ENCODE measurements around the gene GCLC.
"Not testable (repeated sequence)": the region's sequence is repeated elsewhere in the genome, so short reads cannot be mapped to it uniquely, and the experiment has no call there.

The GCLC gene

GRCh38 chr6:53556986-53557715 is 12.2 kb upstream of the GCLC start:
- DNase-seq: no peak

DNA sequence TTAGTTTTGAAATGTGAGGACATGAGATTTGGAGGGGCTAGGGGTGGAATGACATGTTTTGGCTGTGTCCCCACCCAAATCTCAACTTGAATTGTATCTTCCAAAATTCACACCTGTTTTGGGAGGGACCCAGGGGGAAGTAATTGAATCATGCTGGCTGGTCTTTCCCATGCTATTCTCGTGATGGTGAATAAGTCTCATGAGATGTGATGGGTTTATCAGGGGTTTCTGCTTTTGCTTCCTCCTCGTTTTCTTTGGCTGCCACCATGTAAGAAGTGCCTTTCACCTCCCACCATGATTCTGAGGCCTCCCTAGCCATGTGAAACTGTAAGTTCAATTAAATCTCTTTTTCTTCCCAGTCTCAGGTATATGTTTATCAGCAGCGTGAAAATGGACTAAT is 8.7 kb upstream of the GCLC start:
- not testable (repeated sequence) for DNase-seq

DNA sequence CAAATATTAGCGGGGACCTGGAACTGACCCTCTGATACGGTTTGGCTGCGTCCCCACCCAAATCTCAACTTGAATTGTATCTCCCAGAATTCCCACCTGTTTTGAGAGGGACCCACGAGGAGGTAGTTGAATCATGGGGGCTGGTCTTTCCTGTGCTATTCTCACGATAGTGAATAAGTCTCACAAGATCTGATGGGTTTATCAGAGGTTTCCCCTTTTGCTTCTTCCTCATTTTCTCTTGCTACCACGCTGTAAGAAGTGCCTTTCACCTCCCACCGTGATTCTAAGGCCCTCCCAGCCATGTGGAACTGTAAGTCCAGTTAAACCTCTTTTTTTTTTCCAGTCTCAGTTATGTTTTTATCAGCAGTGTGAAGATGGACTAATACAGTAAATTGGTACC is 6.8 kb upstream of the GCLC start:
- not testable (repeated sequence) for DNase-seq

GRCh38 chr6:53547811-53548496 is 3.1 kb upstream of the GCLC start:
- DNase-seq: peak; percentile 93

- no peak for DNase-seq
Measured at GRCh38 chr6:53547166-53547810, 2.4 kb upstream of the GCLC start.

- DNase-seq: no peak
Measured at GRCh38 chr6:53546281-53546680, 1.4 kb upstream of the GCLC start.

- no peak for DNase-seq
Measured at GRCh38 chr6:53544217-53544469, 758 bp downstream of the GCLC start.

DNA sequence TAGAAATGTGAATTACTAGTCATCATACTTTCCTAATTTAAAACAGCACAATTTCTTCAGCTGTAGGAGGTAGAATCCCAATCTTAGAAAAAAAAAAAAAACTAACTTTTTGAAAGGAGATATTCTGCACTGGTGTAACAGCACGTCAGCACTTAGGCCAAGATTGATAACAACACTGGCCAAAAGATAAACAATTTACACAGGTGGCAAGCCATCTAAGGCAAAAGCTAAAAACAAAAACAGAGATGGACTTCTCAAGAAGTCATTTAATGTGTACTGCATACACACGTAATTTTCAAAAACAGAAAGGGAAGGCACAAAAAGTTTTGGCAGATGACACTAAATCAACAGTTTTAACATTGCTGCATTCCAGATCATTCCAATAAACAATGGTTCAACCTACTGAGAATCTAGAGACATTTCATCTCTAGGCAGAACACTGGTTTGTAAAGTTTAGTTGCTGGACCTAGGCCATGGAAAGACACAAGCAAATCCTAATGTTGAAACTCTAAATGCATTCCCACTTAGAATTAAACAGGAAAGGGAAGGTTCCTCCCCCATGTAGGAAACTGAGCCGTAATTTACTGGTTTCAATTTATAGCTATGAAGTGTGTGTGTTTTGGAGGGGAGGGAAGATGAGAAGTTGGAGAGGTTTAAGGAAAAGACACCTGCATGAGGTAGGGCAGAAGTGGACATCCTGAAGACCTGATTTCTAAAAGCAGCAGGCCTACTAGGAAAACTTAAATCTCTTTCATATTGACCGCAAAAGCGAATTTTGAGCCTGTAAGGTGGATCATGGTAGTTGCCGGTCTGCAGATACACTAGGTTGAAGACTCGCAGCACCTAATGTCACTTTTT is 1.3 kb downstream of the GCLC start:
- DNase-seq: no peak

DNA sequence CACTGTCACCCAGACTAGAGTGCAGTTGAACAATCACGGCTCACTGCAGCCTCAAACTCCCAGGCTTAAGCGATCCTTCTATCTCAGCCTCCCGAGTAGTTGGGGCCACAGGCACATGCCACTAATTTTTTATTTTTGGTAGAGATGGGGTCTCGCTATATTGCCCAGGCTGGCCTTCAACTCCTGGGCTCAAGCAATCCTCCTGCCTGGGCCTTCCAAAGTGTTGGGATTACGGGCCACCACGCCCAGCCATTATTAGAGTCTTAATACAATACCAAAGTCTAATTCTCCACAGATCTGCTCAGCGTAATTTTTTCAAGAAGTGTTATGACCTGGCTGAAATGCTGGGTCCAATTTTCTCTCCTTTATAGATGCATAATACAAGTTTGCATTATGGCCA is 3.0 kb downstream of the GCLC start:
- DNase-seq: no peak

GRCh38 chr6:53540129-53540692 is 4.7 kb downstream of the GCLC start:
- no peak for DNase-seq

GRCh38 chr6:53539561-53539960 is 5.3 kb downstream of the GCLC start:
- no peak for DNase-seq

DNA sequence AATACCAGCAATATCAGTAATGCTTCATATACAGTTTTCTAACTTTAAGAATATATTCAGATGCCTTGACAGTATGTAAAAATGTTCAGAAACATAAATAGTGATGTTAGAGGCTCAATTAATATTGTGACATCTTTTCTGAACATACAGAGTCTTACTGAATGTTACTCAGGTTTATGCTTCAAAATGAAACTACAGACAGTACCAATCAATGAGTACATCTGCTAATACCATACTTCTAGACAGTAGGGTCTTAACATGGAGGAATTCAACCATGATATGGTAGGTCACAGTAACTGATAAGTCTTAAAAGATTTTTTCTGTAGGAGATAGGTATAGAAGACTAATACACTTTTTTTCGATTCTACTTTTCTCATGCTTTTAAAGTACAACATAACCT is 8.3 kb downstream of the GCLC start:
- no peak for DNase-seq

DNA sequence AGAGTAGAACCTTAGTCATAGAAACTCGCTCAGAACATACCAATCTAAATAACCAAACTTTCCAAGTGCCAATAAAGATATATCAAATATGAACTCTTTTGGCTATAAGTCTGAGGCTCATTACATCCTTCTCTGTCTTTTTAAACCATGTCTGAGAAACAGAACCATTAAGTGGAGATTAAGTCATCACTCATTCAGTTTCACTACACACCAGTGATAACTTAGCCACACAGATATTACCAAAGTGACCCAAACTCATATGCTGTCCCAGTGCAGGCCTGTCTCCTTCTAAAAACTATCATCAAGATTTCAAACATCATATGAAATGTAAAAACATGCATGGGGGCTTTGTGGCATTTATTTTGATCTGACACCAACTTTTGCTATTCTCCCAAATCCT is 12.0 kb downstream of the GCLC start:
- no peak for DNase-seq

DNA sequence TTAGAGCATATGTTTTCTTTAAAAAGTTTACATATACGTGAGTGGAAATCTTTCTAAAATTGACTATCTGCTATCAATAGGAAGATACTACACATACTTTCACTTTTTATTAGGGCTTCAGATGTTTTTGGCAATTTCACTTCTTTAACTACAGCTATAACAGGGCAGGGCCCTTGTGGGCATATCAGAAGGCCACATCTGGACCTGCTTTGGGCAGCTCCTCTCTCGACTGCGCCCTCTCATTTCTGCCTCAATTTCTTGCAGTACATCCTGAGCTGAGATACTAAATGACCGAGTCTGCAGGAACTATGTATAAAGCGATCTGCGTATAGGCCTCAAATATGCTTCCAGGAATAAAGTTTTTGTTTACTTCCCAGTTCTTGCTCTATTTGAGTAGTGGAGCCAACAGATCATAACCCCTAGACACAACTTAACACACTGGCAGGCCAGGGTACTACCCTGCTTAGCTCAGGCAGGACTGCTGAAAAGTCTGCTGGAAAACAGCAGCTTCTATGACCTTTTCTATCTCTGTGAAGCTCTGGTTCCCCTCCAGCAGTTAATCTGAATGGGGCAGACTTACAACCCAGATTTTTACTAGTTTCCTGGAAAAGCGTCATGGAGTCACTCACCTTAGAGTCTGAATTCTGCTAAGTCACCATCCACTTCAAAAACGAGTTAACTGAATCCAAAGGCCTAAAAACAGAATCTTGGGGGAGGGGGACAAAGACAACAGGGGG is 12.7 kb downstream of the GCLC start:
- no peak for DNase-seq

DNA sequence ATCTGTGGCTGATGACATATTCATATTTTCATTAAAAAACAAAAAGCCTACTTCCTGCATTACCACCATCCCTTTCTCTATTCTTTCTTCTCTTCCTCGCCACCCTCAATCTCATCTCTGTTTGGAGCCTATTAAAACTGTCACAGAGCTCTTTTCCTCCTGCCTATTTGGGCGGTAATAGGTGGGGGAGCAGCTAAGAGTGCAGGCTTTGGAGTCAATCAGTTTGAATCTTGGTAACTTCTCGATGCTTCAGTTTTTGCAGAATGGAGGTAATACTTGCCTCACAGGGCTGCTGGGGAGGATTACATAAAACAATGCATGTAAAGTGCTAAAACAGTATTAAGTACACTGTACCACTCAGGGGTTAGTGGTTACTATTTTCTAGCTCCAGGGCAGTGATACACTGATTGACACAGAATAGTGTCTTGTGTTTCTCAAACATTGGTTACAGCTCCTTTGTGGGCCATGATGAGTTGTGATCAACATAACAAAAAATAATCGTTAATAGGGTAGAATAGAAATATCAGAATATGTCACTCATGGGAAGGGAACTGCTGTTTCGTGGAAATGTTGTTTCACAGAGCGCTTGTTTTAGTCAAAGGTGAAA is 14.0 kb downstream of the GCLC start:
- DNase-seq: no peak

DNA sequence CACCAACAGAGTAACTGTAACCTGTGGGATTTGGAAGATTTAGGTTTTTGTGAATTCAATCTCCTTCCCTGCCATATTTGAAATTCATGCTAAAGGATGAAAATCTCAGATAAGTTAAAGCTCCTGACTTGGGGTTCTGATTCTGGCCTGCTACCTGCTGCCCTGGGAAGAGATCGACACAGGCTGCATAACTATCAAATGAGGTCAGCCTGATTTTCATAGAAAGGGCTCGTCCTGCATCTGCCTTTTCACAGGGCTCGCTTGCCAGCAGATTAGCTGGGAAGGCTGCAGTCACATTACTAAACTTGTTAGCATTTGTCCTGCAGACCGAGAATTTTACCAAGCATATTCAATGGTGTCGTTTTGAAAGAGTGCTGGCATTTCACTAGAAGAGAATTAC is 14.6 kb downstream of the GCLC start:
- DNase-seq: no peak

GRCh38 chr6:53529324-53530036 is 15.4 kb downstream of the GCLC start:
- DNase-seq: no peak

DNA sequence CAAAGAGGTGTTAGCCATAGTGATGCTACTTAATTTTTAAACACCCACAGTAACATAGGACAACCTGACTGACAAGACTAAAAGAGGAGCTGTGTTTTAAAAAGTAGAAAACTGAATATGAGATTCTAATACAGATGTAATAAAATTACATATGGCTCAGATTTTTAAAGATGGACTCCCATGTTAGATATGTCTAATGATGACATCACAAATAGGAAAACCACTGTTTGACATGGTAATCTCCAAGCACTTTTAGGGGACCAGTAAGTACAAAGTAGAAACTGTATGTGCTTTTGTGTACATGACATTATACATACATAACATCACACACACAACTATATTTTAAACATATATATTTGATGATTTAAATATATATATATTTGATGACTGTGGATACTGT is 16.8 kb downstream of the GCLC start:
- no peak for DNase-seq

DNA sequence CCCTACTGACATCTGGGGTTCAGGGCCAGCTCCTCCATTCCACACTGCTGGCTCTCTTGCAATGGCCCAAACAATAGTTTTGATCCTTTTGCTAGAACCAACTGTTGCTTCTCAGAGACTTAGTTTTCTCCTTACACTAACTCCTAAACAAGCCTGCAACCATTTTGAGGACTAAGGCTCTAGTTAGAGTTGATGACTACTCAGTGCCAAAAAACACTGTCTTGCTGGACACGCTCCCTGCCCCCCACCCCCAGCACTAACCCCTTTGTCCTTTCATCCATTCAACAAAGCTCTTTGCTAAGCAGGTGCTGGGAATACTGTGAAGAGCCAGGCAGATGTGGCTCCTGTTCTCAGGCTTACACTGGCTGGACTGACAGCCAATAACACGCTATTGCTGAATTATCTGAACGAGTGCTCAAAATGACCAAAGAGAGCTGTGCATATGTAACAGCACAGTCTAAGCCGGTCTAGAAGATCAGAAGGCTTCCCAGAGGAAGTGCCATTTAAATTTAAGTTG is 17.6 kb downstream of the GCLC start:
- no peak for DNase-seq

GRCh38 chr6:53526000-53526399 is 18.9 kb downstream of the GCLC start:
- DNase-seq: no peak

GRCh38 chr6:53524455-53524815 is 20.5 kb downstream of the GCLC start:
- DNase-seq: no peak

Measured in 8988T (cell line).